Cardiac septum (tissue), 1 donor: ENCODE results near the gene PHOSPHO1. TPM values are rescaled to one million over a fixed set of nuclear protein-coding genes. Genes with fewer than 3 reads are reported as not detected.
"Not testable (repeated sequence)": the region's sequence is repeated elsewhere in the genome, so short reads cannot be mapped to it uniquely, and the experiment has no call there.

Experiments used
- DNase-seq: peaks from one replicate; pipeline ENCODE4 v3.0.0-alpha.2; 2020; ENCODE audit warnings: low spot score
- intact Hi-C: fragments of 100-400 bp; cut with DNase I; formaldehyde crosslinking; loops from one replicate; pipeline ENCODE4 v1.14.0; 2022
- long read RNA-seq: library from polyadenylated mRNA; unstranded; transcript quantifications from one replicate; pipeline ENCODE4 v2.0.0, GENCODE V29; 2021
- total RNA-seq: library from RNA; stranded (reverse); fragmentation: NEBNext Ultra II Directional; extraction: Animal tissue kit (Norgen Biotek cat#: 25700); gene quantifications from one replicate; pipeline ENCODE4 v1.2.1, GENCODE V29; 2021
- donor health status: DM: no; HTN: no; CAD: no.

The PHOSPHO1 gene
- total RNA-seq, result 3.8 TPM
- long read RNA-seq, transcript PHOSPHO1-202 (3 exons, 2,173 nt), result major isoform, 5 of 9 reads
- long read RNA-seq, partial matches to known transcripts, result 0 of 9 reads
- long read RNA-seq, other reads (novel, unspliced or antisense), result 2 of 9 reads

DNA sequence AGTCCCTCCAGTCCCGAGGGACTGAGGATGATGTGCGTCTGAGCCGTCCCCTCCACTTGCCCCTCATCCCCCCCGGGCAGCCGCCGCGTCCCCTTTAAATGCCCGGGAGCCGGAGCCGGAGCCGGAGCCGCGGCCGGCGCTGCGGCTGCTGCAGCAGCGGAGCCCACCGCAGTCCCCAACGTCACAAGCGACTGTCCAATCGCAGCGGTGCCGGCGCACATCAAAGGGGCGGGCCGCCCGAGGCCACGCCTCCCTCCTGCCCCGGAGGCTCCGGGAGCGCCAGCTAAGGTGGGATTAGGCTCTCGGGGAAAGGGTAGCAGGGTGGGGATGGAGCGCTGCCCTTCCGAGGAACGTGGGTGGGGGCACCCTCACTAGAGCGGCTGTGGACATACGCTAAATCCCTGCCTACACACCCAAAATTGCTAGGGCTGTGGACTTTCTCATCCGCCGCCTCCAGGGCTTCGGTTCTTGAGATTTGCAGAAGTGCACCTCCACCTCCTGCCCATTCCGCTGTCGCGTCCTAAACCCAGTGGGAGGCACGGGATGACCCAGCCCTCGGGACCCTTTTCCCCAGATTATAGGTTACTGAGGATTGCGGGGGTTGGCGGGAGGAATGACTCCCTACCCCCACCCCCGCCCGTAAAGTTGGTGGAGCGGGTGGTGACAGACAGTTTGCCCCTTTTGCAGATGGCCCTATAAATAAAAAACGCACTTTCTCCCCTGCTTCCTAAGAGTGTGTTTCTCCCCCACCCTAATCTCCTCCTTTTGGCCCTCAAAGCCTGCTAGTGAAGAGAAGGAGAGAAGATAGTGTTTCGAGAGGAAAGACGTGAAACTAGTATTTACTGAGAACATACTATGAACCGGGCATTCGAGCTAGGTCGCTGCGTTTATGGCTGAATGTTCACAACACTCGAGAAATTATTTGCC, at the start of gene PHOSPHO1:
PHOSPHO1 (minus strand) TSS at position 152 of the 927 bp plus-strand sequence. CDS start 4,096 bp downstream, outside the sequence.
- peak; percentile 97 for DNase-seq
- intact Hi-C loops, result loop anchor here (2.0 kb wide), 1 partner anchor 18 kb away; no protein-coding TSS in a partner anchor

- peak; percentile 17 for DNase-seq
- intact Hi-C loops, result no loop called here
Measured at GRCh38 chr17:49280061-49280460, 49.5 kb upstream of the PHOSPHO1 start.

- DNase-seq, result peak; percentile 12
- intact Hi-C loops, result not testable (repeated sequence)
Measured at GRCh38 chr17:49279263-49280015, 48.9 kb upstream of the PHOSPHO1 start.

DNA sequence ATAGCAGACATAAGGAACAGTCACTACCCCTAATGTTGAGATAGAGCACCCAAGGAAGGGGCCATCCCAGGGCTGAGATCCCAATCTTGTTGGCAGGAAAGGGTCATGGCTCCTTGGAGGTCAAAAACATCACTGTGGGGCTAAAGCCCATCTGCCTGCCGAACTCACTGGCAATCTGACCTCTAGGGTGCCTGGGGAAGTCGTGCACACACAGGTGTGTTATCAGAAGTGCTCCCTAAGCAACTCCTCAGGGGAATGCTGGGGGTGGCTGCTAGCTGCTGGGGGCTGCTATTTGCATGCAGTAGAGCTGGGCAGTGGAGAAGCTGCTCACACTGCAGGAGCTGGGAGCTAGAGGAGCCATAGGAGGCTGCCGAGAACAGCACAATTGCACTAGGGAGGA, 47.5 kb upstream of the PHOSPHO1 start:
- DNase-seq, result peak; percentile 44
- intact Hi-C loops, result no loop called here

DNA sequence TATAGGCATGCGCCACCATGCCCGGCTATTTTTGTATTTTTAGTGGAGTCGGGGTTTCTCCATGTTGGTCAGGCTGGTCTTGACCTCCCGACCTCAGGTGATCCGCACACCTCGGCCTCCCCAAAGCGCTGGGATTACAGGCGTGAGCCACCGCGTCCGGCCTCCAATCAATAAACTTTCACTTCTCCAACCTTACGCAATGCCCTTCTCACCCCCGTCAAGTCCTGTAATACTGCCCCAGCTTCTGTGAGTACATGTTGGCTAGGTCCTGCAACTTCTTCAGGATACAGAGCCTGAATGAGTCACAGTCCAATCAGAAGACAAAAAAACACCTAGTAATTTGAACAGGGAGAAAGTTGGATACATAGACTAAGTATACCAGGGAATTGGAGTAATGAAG, 47.1 kb upstream of the PHOSPHO1 start:
- intact Hi-C loops, result no loop called here
- peak; percentile 63 for DNase-seq

- intact Hi-C loops, DNase-seq: not testable (repeated sequence)
Measured at GRCh38 chr17:49275981-49276380, 45.4 kb upstream of the PHOSPHO1 start.

DNA sequence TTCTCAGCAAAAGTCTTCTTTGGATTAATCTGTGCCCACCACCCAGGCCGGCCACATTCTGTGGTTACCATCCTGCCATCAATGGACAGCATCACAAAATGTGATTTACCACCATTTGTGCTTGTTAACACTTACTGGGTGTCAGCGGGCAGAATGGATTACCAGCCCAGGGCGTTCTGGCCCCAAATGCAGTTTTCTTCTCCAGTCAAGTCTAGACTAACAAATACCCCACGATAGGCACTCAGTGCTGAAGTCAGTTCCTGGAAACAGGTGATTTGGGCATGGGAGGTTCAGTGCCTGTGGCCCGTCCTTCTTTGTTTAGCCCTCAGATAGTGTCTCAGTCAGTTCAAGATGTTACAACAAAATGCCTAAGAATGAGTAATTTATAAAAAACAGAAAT, 38.8 kb upstream of the PHOSPHO1 start:
- intact Hi-C loops, result loop anchor here (10.0 kb wide), 1 partner anchor 85 kb away; no protein-coding TSS in a partner anchor

GRCh38 chr17:49267912-49268311, 37.3 kb upstream of the PHOSPHO1 start:
- no peak for DNase-seq
- intact Hi-C loops, result loop anchor here (10.0 kb wide), 1 partner anchor 83 kb away; no protein-coding TSS in a partner anchor

More for the DNA sequence above, 38.8 kb upstream of the PHOSPHO1 start:
- no peak for DNase-seq

- intact Hi-C loops, result loop anchor here (10.0 kb wide), 1 partner anchor 81 kb away; no protein-coding TSS in a partner anchor
- no peak for DNase-seq
Measured at GRCh38 chr17:49266233-49266632, 35.6 kb upstream of the PHOSPHO1 start.

DNA sequence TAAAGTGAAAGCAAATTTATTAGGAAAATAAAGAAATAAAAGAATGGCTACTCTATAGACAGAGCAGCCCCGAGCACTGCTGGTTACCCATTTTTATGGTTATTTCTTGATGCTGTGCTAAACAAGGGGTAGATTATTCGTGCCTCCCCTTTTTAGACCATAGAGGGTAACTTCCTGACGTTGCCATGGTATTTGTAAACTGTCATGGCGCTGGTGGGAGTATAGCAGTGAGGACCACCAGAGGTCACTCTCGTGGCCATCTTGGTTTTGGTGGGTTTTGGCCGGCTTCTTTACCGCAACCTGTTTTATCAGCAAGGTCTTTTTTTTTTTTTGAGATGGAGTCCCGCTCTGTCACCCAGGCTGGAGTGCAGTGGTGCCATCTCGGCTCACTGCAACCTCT, 31.0 kb upstream of the PHOSPHO1 start:
- DNase-seq, result not testable (repeated sequence)
- intact Hi-C loops, result loop anchor here (5.0 to 10.0 kb wide), 2 partner anchors 34 to 77 kb away; no protein-coding TSS in a partner anchor

GRCh38 chr17:49260817-49261291, 30.3 kb upstream of the PHOSPHO1 start:
- intact Hi-C loops, result loop anchor here (5.0 to 10.0 kb wide), 2 partner anchors 34 to 76 kb away; no protein-coding TSS in a partner anchor
- no peak for DNase-seq

DNA sequence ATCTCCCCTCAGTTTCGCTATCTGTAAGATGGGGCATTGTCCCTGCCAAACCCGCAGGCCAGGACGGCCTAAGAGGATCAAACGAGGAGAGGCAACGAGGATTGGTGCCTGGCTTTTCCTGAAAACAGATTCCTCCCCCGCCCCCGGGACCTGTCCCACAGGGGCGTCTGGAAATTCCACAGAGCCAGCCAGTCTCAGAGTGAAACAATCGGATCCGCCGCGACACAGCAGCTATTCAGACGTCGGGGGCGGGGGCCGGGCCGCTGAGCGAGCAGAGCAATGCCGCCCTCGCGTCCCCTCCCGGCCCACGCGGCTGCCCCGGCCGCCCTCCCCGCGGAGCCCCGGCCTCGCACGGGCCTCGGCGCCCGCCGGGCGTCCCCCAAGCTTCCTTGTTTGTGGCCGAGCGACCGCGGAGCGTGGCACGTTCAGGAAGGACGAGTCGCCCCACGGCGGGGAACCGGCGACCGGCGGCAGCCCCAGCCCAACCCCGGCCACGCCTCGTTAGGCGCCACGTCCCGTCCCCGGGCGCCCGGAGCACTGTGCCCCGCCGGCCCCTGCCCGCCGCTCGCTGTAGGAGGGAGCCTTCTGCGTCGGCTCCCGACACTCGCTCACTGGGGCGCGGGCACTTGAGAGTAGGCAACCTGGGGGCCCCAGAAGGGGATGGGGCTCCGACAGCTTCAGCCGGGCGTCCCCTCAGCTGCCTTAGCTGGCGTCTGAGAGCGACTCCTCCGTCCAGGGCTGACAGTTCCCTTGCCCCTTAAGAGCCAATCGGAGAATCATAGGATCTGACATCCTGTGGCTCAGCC, 29.6 kb upstream of the PHOSPHO1 start:
- intact Hi-C loops, result loop anchor here (5.0 to 10.0 kb wide), 2 partner anchors 33 to 75 kb away; no protein-coding TSS in a partner anchor
- DNase-seq, result peak; percentile 92

GRCh38 chr17:49259663-49260010, 29.1 kb upstream of the PHOSPHO1 start:
- peak; percentile 76 for DNase-seq
- intact Hi-C loops, result loop anchor here (5.0 to 10.0 kb wide), 2 partner anchors 32 to 75 kb away; no protein-coding TSS in a partner anchor

DNA sequence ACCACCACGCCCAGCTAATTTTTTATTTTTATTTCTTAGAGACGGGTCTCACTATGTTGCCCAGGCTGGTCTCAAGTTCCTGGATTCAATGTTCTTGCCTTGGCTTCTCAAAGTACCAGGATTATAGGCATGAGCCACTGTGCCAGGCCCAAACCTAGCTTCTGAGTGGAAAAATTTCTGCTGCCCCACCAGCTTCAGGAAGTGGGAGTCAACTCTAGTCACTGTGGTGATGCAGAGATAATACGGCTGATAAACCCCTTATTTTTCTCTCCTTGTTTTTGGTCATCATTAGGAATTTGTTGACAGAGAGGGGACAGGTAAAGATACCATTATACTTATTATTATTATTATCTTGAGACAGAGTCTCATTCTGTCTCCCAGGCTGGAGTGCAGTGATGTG, 27.8 kb upstream of the PHOSPHO1 start:
- DNase-seq, result no peak
- intact Hi-C loops, result no loop called here

- no peak for DNase-seq
- intact Hi-C loops, result no loop called here
Measured at GRCh38 chr17:49255125-49255524, 24.5 kb upstream of the PHOSPHO1 start.

- intact Hi-C loops, result no loop called here
- no peak for DNase-seq
Measured at GRCh38 chr17:49254066-49254465, 23.5 kb upstream of the PHOSPHO1 start.

DNA sequence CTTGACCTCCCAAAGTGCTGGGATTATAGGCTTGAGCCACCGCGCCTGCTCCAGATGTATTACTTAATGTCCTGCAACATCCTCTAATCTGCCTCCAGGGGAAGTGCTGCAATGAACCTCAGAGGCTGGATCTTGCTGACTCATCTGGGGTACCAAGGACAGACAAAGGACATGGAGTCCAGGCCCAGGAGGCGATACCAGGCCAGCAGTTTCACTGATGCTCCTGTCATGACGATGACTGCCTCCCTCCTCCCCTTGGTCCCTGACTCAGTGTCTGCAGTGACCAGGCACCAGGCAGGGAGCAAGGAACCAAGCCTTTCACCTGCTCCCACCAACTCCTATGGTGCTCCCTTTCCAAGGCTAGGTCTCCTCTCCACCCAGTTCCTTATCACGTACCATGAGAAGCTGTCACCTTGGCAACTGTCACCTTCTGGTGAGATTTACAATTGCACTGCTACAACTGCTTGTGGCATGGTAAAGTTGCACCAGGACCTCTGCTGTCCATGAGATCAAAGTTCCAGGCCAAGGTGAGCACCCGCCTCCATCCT, 21.6 kb upstream of the PHOSPHO1 start:
- intact Hi-C loops, result no loop called here
- DNase-seq, result peak; percentile 85

GRCh38 chr17:49249890-49250522, 19.4 kb upstream of the PHOSPHO1 start:
- intact Hi-C loops, result loop anchor here (2.0 kb wide), 1 partner anchor 19 kb away; the partner anchor contains the start of gene PHOSPHO1
- DNase-seq, result no peak
